ENCODE measurements around the gene MAB21L2. TPM values are rescaled to one million over a fixed set of nuclear protein-coding genes. Genes with fewer than 3 reads are reported as not detected.

MAB21L2 gene
- total and polyA plus RNA-seq, 2 of the 13 experiments (the other 11 are each of a cell fraction or from before 2014, with no cell fraction given) = not detected

- Histone ChIP-seq H2AFZ (ENCODE audit: low read length) (no peak overlapping the region), H3K79me2 (ENCODE audit: insufficient read depth, low read length) (no peaks in the 10 kb centered on the region), H4K20me1 (ENCODE audit: insufficient read depth, low read length) (no peaks in the 10 kb centered on the region), H3K27ac (ENCODE audit: extremely low read length, insufficient read depth, low read length) (no peak overlapping the region), H3K9me3 (ENCODE audit: low read length) (no peaks in the 10 kb centered on the region), H3K9ac (ENCODE audit: insufficient read depth, low read depth, low read length) (no peak overlapping the region), H3K4me2 (ENCODE audit: low read depth, low read length) (no peak overlapping the region), H3K4me1 (ENCODE audit: insufficient read depth, low read length) (peaks cover 7% of the 10 kb centered on the region; the same call in 1 of the 2 replicates), H3K4me3 (replicated peaks in 1 of 3; ENCODE audit: insufficient read depth in 1 of 3, low read depth in 2 of 3, low read length in 3 of 3) (no peak overlapping the region), H3K36me3 (replicated peaks in 1 of 2; ENCODE audit: control insufficient read depth in 1 of 2, insufficient read depth in 2 of 2, low read length in 2 of 2) (no peaks in the 10 kb centered on the region), H3K27me3 (ENCODE audit: control insufficient read depth in 1 of 2, insufficient read depth in 2 of 2, low read length in 2 of 2) (no peaks in the 10 kb centered on the region)
- ChIA-PET CTCF (ENCODE audit: low intra/inter-chr PET ratio, low total read pairs) (no interaction called here), POLR2A (no interaction called here)
- BruUV-seq (replicated peaks) = no TSS peak
- no peak for ATAC-seq
- TF ChIP-seq ZNF331 (CRISPR knock-in tag; IDR thresholded peaks at IDR 0.05) = no peak
- no peak for TF ChIP-seq PHF5A (CRISPR knock-in tag; IDR thresholded peaks at IDR 0.05; ENCODE audit: low read depth, unreplicated experiment)
- TF ChIP-seq SNAPC4 (CRISPR knock-in tag; IDR thresholded peaks at IDR 0.05) = no peak
- TF ChIP-seq MAFK (conservative IDR thresholded peaks at IDR 0.05 in 1 of 2, IDR thresholded peaks at IDR 0.05 in 1 of 2; ENCODE audit: low read length in 2 of 2) = peak in 1 of 2 experiments; percentile 30; a peak in 1 of 4 replicates
- no peak for TF ChIP-seq ZNF614 (CRISPR knock-in tag; IDR thresholded peaks at IDR 0.05; ENCODE audit: borderline replicate concordance)
- 0 out of 2 replicates have a peak, but pooled peaks have one; percentile 4 for TF ChIP-seq MAFF (IDR thresholded peaks at IDR 0.05; ENCODE audit: low read depth, low read length)
- no peak for TF ChIP-seq KDM4B (CRISPR knock-in tag; IDR thresholded peaks at IDR 0.05)
- no peak for TF ChIP-seq ETV5 (CRISPR knock-in tag; IDR thresholded peaks at IDR 0.05; ENCODE audit: borderline replicate concordance)
- TF ChIP-seq ZNF101 (CRISPR knock-in tag; IDR thresholded peaks at IDR 0.05; ENCODE audit: borderline replicate concordance, low read depth) = no peak
- DNase-seq (ENCODE audit: low spot score) = no peak
- no peak for FAIRE-seq
- in situ Hi-C loops (cut with HindIII; ENCODE audit: extremely low pct_ligation_motif_present, low pct_unique_long_range_greater_than_20kb) (no loop called here), intact Hi-C loops (cut with micrococcal nuclease; ENCODE audit: unreplicated experiment) (no loop called here)
These were observed 41.4 kb upstream of the MAB21L2 start for GRCh38 chr4:150540536-150540935.

Measured in HepG2 (cell line).